Gastrocnemius medialis (tissue), 4 donors: Measurements from ENCODE around the gene ALDH1A3.

Experiments
- POLR2A ChIP-seq, 2 donors: fragments of 450-650 bp; IDR thresholded peaks; one replicate each; pipeline ENCODE4 v1.6.1; 2017; ENCODE audit warnings: antibody characterized with exemption in 2 of 2, mild to moderate bottlenecking in 2 of 2, moderate library complexity in 2 of 2
- TF ChIP-seq, protein P1 (sequence below), 5 experiments: fragments of 450-650 bp in 3 of 5; fragments of 200-600 bp in 2 of 5; sonication (generic) in 2 of 5; IDR thresholded peaks in 4 of 5; conservative IDR thresholded peaks in 1 of 5; 1 replicate in 4 of 5; 2 replicates in 1 of 5; pipeline ENCODE4 v1.5.1; 2016 to 2019; ENCODE audit warnings: antibody characterized with exemption in 5 of 5, mild to moderate bottlenecking in 3 of 5, moderate library complexity in 3 of 5

GRCh38 chr15:100866386-100867330 is 13.0 kb upstream of the ALDH1A3 start:
- TF ChIP-seq POLR2A (IDR thresholded peaks at IDR 0.05): no peak
- TF ChIP-seq, protein P1, sequence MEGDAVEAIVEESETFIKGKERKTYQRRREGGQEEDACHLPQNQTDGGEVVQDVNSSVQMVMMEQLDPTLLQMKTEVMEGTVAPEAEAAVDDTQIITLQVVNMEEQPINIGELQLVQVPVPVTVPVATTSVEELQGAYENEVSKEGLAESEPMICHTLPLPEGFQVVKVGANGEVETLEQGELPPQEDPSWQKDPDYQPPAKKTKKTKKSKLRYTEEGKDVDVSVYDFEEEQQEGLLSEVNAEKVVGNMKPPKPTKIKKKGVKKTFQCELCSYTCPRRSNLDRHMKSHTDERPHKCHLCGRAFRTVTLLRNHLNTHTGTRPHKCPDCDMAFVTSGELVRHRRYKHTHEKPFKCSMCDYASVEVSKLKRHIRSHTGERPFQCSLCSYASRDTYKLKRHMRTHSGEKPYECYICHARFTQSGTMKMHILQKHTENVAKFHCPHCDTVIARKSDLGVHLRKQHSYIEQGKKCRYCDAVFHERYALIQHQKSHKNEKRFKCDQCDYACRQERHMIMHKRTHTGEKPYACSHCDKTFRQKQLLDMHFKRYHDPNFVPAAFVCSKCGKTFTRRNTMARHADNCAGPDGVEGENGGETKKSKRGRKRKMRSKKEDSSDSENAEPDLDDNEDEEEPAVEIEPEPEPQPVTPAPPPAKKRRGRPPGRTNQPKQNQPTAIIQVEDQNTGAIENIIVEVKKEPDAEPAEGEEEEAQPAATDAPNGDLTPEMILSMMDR (IDR thresholded peaks at IDR 0.05 in 4 of 5, conservative IDR thresholded peaks at IDR 0.05 in 1 of 5): no peak
